Colonic mucosa (tissue), 4 donors: ENCODE results near the gene ATP9A. TPM values are rescaled to one million over a fixed set of nuclear protein-coding genes. Genes with fewer than 3 reads are reported as not detected.

Experiments used
- DNase-seq: peaks from one replicate; pipeline ENCODE4 v3.0.0-alpha.2; 2020
- H3K27ac ChIP-seq: fragments of 200-600 bp; one replicate; pipeline ENCODE4 v1.8.0; 2021
- H3K27me3 ChIP-seq: fragments of 200-600 bp; one replicate; pipeline ENCODE4 v1.8.0; 2021
- H3K36me3 ChIP-seq: fragments of 200-600 bp; one replicate; pipeline ENCODE4 v1.8.0; 2021
- H3K4me1 ChIP-seq: fragments of 200-600 bp; one replicate; pipeline ENCODE4 v1.8.0; 2021; ENCODE audit warnings: mild to moderate bottlenecking
- H3K4me3 ChIP-seq: fragments of 200-600 bp; one replicate; pipeline ENCODE4 v1.8.0; 2021
- H3K9ac ChIP-seq, 2 donors: one replicate each; pipeline ENCODE4 v1.7.0; 2013; ENCODE audit warnings: control low read depth in 2 of 2, low read depth in 2 of 2, low read length in 2 of 2
- H3K9me3 ChIP-seq: fragments of 200-600 bp; one replicate; pipeline ENCODE4 v1.8.0; 2021
- intact Hi-C: fragments of 100-400 bp; cut with DNase I; formaldehyde crosslinking; loops from one replicate; pipeline ENCODE4 v1.14.1; 2022
- total RNA-seq, 2 donors: library from RNA; stranded (reverse); fragmentation: NEBNext Ultra II Directional in 1 of 2; extraction: Animal tissue kit (Norgen Biotek cat#: 25700) in 1 of 2; gene quantifications; one replicate each; pipeline ENCODE4 v1.2.1, GENCODE V29; 2021
- TF ChIP-seq, protein P1 (sequence below): fragments of 200-600 bp; IDR thresholded peaks from one replicate; pipeline ENCODE4 v1.8.0; 2022; ENCODE audit warnings: antibody characterized with exemption, mild to moderate bottlenecking
- donor health status: healthy.
- donor health status: DM: no; HTN: no; CAD: no.
- donor health status: DM: no; HTN: no; CAD: no.

ATP9A gene
- total RNA-seq, 2 donors from 2014 or later, result 40.2 to 70.1 TPM

DNA sequence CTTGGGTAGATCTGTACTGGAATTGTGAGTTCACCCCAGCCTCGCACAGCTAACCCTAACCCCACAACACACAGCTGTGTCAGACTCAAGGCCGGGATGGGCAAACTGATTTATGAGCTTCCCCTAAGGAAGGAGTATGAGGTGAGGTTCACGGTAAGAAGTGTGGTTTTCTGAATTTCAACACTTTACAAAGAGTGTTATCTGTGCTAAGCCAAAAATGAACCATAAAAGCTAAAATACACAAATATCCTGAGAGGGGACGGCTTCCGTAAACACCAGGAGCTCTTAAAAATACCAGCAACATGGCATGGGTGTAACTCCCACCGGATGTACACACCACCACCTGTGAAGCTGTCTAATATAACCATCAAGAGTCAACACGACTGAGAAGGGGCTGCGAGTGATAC, 101.2 kb downstream of the ATP9A start:
- H3K36me3 ChIP-seq, result no peaks in the 10 kb centered on the region
- H3K4me1 ChIP-seq, result no peaks in the 10 kb centered on the region
- H3K27ac ChIP-seq, result no peak overlapping the region
- no peaks in the 10 kb centered on the region for H3K9me3 ChIP-seq
- TF ChIP-seq, protein P1, sequence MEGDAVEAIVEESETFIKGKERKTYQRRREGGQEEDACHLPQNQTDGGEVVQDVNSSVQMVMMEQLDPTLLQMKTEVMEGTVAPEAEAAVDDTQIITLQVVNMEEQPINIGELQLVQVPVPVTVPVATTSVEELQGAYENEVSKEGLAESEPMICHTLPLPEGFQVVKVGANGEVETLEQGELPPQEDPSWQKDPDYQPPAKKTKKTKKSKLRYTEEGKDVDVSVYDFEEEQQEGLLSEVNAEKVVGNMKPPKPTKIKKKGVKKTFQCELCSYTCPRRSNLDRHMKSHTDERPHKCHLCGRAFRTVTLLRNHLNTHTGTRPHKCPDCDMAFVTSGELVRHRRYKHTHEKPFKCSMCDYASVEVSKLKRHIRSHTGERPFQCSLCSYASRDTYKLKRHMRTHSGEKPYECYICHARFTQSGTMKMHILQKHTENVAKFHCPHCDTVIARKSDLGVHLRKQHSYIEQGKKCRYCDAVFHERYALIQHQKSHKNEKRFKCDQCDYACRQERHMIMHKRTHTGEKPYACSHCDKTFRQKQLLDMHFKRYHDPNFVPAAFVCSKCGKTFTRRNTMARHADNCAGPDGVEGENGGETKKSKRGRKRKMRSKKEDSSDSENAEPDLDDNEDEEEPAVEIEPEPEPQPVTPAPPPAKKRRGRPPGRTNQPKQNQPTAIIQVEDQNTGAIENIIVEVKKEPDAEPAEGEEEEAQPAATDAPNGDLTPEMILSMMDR, result no peak
- no peak for DNase-seq
- H3K9ac ChIP-seq, result no peak overlapping the region
- no peaks in the 10 kb centered on the region for H3K27me3 ChIP-seq
- no peak overlapping the region for H3K4me3 ChIP-seq
- intact Hi-C loops, result no loop called here

DNA sequence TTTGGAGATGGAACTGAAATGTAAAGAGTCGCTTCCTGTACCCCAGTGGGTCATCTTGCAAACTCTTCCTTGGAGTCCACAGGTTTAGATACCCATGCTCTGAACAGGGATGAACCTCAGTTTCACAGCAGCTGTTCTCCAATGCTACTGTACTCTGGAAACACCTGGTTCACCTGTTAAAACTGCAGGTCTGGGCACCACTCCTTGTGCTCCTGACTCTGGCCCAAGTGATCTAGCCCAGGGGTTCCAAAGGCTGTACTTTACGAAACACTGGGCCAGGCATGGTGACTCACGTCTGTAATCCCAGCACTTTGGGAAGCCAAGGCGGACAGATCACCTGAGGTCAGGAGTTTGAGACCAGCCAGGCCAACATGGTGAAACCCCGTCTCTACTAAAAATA, 102.1 kb downstream of the ATP9A start:
- no peak overlapping the region for H3K9ac ChIP-seq
- TF ChIP-seq, protein P1, result no peak
- H3K27ac ChIP-seq, result no peak overlapping the region
- no peaks in the 10 kb centered on the region for H3K36me3 ChIP-seq
- intact Hi-C loops, result no loop called here
- no peaks in the 10 kb centered on the region for H3K9me3 ChIP-seq
- no peak overlapping the region for H3K4me3 ChIP-seq
- H3K4me1 ChIP-seq, result no peaks in the 10 kb centered on the region
- no peaks in the 10 kb centered on the region for H3K27me3 ChIP-seq
- DNase-seq, result no peak

DNA sequence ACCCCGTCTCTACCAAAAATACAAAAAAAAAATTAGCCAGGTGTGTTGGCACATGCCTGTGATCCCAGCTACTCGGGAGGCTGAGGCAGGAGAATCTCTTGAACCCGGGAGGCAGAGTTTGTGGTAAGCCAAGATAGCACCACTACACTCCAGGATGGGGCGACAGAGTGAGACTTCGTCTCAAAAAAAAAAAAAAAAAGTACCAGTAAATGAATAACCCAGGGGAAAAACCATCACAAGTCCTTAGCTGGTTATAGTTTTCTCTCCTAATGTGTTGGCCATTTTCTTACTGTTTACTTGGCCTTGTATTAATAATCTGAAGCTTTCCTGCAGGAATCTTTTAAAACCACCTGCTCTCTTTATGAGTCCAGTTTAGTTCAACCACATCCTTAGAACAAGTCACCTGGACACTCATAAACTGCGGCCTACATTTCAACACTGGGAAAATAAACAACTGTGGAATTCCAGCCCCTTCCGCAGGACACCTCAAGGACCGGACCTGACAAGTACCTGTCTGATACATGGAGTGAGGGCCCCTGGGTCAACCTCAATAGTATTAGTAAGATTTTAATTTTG, 102.6 kb downstream of the ATP9A start:
- no peak overlapping the region for H3K9ac ChIP-seq
- H3K27ac ChIP-seq, result no peak overlapping the region
- intact Hi-C loops, result no loop called here
- H3K9me3 ChIP-seq, result no peaks in the 10 kb centered on the region
- TF ChIP-seq, protein P1, result no peak
- no peak overlapping the region for H3K4me3 ChIP-seq
- no peaks in the 10 kb centered on the region for H3K27me3 ChIP-seq
- DNase-seq, result no peak
- H3K36me3 ChIP-seq, result no peaks in the 10 kb centered on the region
- no peaks in the 10 kb centered on the region for H3K4me1 ChIP-seq

DNA sequence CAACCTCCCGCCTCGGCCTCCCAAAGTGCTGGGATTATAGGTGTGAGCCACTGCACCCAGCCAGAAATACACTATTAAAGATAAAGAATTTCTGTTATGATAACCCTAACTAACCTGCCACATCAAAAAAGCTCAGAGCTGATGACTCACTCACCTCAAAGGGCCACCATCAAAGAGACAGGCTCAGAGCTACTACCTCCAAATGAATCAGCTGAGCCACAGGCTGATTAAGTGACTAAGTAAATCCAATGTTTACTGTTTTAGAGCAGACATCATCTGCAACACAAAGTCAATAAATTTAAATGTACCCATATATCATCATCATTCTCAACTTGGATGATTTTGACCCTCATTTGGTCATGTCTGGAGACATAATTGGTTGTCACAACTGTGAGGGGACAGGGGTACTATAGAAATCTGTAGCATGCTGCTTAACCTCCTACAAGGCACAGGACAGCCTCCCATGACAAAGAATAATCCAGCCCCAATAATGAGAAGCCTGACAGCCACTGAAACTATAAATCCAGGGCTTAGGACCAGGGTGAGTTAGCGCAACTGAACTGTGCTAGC, 106.5 kb downstream of the ATP9A start:
- Histone ChIP-seq H3K9me3 (no peaks in the 10 kb centered on the region), H3K9ac (no peak overlapping the region), H3K4me1 (no peaks in the 10 kb centered on the region), H3K4me3 (no peak overlapping the region), H3K36me3 (no peaks in the 10 kb centered on the region), H3K27me3 (no peaks in the 10 kb centered on the region), H3K27ac (no peak overlapping the region)
- DNase-seq, result no peak
- intact Hi-C loops, result no loop called here
- TF ChIP-seq, protein P1, result no peak

DNA sequence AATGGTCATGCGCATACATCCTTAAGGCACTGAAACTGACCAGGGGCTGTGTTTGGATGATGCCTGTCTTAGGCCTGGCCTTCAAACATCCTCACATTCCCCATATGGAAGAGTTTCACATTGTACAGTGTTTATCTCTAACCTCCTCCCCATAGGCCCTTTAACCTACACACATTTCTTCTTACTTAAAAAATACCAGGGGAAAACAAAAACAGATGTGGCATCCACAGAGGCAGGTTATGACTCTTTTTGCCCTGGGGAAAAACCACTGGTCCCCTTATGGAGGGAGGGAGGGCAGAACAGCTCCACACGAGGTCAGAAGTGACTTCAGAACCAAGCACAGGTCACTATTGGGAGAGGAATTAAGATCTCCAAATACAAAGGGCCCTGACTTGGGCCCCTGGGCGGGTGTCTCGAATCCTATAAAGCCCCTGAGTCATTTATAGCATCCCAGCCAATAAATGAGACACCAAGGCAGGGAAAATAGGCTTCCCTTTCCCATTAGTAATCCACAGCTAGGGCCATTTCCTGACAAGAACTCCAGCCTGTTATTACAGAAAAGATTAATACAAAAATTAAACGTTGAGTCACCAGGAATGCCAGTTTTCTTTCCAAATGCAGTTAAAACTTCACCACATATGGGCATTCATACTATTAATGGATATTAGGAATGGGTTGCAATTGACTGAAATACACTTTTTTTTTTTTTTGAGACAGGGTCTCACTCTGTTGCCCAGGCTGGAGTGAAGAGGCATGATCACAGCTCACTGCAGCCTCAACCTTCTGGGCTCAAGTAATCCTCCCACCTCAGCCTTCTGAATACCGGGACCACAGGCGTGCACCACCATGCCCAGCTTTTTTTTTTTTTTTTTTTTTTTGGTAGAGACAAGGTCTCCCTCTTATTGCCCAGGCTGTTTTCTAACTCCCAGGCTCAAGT, 107.2 kb downstream of the ATP9A start:
- H3K9ac ChIP-seq, result no peak overlapping the region
- H3K4me3 ChIP-seq, result no peak overlapping the region
- TF ChIP-seq, protein P1, result no peak
- no peaks in the 10 kb centered on the region for H3K27me3 ChIP-seq
- no peak overlapping the region for H3K27ac ChIP-seq
- DNase-seq, result no peak
- H3K9me3 ChIP-seq, result no peaks in the 10 kb centered on the region
- no peaks in the 10 kb centered on the region for H3K36me3 ChIP-seq
- H3K4me1 ChIP-seq, result no peaks in the 10 kb centered on the region
- intact Hi-C loops, result no loop called here
